ENCODE results near the gene WNT3.

DNA sequence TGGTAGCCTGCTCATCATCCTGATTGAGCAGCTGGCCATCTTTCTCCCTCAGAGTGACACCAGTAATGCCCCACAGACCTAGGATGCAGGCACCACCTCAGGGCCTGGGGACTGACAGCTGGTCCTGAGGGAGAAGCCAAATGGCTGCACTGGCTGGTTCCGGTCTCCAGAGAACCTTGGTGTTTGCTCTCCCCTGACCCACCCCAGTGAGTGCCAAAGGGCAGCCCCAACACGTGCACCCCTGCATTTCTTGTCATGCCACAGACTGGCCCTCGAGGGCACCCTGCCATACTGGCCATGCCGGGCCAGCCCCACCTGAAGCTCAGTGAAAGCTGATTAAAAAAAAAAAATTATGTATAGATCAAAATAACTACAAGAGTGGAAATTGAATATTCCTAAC lies 100.5 kb downstream of the WNT3 start:
- TF ChIP-seq CTCF (IDR thresholded peaks at IDR 0.05) (no peak), POLR2A (IDR thresholded peaks at IDR 0.05) (no peak)

Data from esophagus squamous epithelium (tissue), 4 donors.